NT2/D1 (cell line): ENCODE data around the gene NME7.

Experiments
- SUZ12 ChIP-seq: IDR thresholded peaks from 2 replicates; pipeline ENCODE4 v1.6.1; 2011; ENCODE audit not compliant: insufficient read length, insufficient read depth; ENCODE audit errors: extremely low read depth
- ZNF274 ChIP-seq: IDR thresholded peaks from 2 replicates; pipeline ENCODE4 v1.6.1; 2011; ENCODE audit warnings: mild to moderate bottlenecking, low read depth, low read length

DNA sequence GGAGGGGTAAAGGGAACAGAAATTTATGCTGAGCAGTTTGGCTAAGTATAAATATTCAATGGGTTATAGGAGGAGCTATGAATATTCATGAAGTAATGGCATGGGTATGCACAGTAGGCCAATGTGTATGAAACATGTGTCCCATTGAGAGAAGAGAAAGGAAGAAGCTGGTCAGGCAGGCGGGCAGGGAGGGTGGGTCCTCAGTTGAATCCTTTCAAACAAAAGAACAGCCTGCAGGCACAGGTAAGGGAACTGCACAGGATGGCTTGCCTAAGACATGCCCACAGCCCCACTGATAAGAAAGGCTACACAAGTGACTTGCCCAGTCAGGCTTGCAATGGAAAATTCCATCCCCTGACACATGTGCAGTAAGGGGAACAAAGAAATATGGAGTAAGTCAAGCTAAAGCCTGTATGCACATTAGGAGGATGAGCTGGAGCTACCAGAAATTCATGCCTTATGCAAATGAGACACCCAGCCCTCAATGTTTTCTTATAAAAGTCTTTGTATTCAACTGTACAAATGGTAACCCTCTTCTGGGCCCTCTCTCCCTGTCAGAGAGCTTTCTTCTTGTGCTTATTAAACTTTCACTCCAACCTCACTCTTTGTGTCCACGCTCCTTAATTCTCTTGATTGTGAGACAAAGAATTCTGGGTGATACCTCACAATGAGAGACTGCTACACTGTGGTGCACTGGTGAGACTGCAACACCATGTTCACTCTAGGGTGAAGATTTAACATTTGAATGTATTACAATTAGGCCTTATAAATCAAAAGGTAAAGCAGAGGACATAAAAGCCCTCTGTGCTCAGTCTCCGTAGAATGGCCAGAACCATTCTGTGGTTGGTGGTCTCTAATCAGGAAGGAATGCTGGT is 164.6 kb downstream of the NME7 start:
- TF ChIP-seq SUZ12 (no peak), ZNF274 (no peak)
